Measurements from ENCODE around the gene FAM53B.
"Not testable (repeated sequence)": the region's sequence is repeated elsewhere in the genome, so short reads cannot be mapped to it uniquely, and the experiment has no call there.

Gene FAM53B

GRCh38 chr10:124596962-124597845, 147.0 kb downstream of the FAM53B start:
- no peak for DNase-seq (ENCODE audit: low spot score)

GRCh38 chr10:124596116-124596785, 147.9 kb downstream of the FAM53B start:
- no peak for DNase-seq (ENCODE audit: low spot score)

GRCh38 chr10:124595143-124595883, 148.9 kb downstream of the FAM53B start:
- DNase-seq (ENCODE audit: low spot score), result no peak

- no peak for DNase-seq (ENCODE audit: low spot score)
Observed at GRCh38 chr10:124594240-124594639, 149.9 kb downstream of the FAM53B start.

GRCh38 chr10:124593431-124593985, 150.7 kb downstream of the FAM53B start:
- no peak for DNase-seq (ENCODE audit: low spot score)

GRCh38 chr10:124592736-124593430, 151.3 kb downstream of the FAM53B start:
- no peak for DNase-seq (ENCODE audit: low spot score)

- DNase-seq (ENCODE audit: low spot score), result no peak
Observed at GRCh38 chr10:124592101-124592500, 152.1 kb downstream of the FAM53B start.

GRCh38 chr10:124591123-124591495, 153.1 kb downstream of the FAM53B start:
- no peak for DNase-seq (ENCODE audit: low spot score)

GRCh38 chr10:124590216-124591122, 153.7 kb downstream of the FAM53B start:
- DNase-seq (ENCODE audit: low spot score), result no peak

- no peak for DNase-seq (ENCODE audit: low spot score)
Observed at GRCh38 chr10:124589491-124590041, 154.6 kb downstream of the FAM53B start.

GRCh38 chr10:124588736-124589490, 155.3 kb downstream of the FAM53B start:
- DNase-seq (ENCODE audit: low spot score), result no peak

- DNase-seq (ENCODE audit: low spot score), result not testable (repeated sequence)
Observed at GRCh38 chr10:124588341-124588735, 155.8 kb downstream of the FAM53B start.

GRCh38 chr10:124587811-124588211, 156.4 kb downstream of the FAM53B start:
- no peak for DNase-seq (ENCODE audit: low spot score)

- no peak for DNase-seq (ENCODE audit: low spot score)
Observed at GRCh38 chr10:124586142-124586541, 158.0 kb downstream of the FAM53B start.

GRCh38 chr10:124579011-124579399, 165.2 kb downstream of the FAM53B start:
- DNase-seq (ENCODE audit: low spot score), result no peak

- no peak for DNase-seq (ENCODE audit: low spot score)
Observed at GRCh38 chr10:124578231-124579010, 165.8 kb downstream of the FAM53B start.

- DNase-seq (ENCODE audit: low spot score), result no peak
Observed at GRCh38 chr10:124577651-124578050, 166.5 kb downstream of the FAM53B start.

GRCh38 chr10:124576526-124577420, 167.4 kb downstream of the FAM53B start:
- no peak for DNase-seq (ENCODE audit: low spot score)

Measured in NAMALWA (cell line).